ENCODE measurements around the gene LIX1L. TPM values are rescaled to one million over a fixed set of nuclear protein-coding genes. Genes with fewer than 3 reads are reported as not detected.

LIX1L gene
- total RNA-seq, 4 donors from 2014 or later = 3.7 to 10.7 (median 4.5) TPM

DNA sequence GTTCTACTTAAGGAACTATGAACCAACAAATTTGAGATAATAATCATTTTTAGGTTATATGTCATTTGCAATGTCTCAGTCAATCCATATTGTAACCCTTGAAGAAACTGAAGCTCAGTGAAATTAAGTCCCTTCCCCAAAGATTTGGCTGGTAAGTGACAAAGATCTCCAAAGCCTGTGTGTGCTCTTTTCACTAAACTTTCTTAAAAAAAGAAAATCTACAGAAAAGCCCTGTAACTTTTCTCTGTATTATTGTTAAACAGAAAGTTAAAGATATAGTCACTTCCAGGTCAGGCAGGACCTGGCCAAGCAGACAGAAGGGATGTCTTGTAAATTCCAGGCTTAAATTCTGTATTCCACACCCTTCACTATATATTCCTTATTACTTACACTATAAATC is 1.5 kb downstream of the LIX1L start:
- no peak for DNase-seq
- no peak for TF ChIP-seq POLR2A (IDR thresholded peaks at IDR 0.05)
- TF ChIP-seq CTCF (IDR thresholded peaks at IDR 0.05) = no peak
- H3K9me3 ChIP-seq = peaks cover 0 to 4% (median 0%) of the 10 kb centered on the region in 4 donors
- H3K36me3 ChIP-seq = no peaks in the 10 kb centered on the region
- peak overlapping the region; percentile 88 to 98 (median 92) for H3K27ac ChIP-seq
- peaks cover 4 to 42% (median 9%) of the 10 kb centered on the region in 4 donors for H3K4me1 ChIP-seq
- no peaks in the 10 kb centered on the region for H3K27me3 ChIP-seq
- H3K4me3 ChIP-seq = peak overlapping the region in 3 of 4 donors; percentile 71 to 94 (median 79)

GRCh38 chr1:145955436-145955835 is 2.4 kb downstream of the LIX1L start:
- TF ChIP-seq POLR2A (IDR thresholded peaks at IDR 0.05) = no peak
- no peak for TF ChIP-seq CTCF (IDR thresholded peaks at IDR 0.05)
- no peak overlapping the region for H3K27ac ChIP-seq
- H3K4me3 ChIP-seq = peak overlapping the region in 1 of 4 donors; percentile 2
- H3K9me3 ChIP-seq = no peaks in the 10 kb centered on the region
- H3K36me3 ChIP-seq = no peaks in the 10 kb centered on the region
- no peaks in the 10 kb centered on the region for H3K27me3 ChIP-seq
- H3K4me1 ChIP-seq = peaks cover 0 to 35% (median 9%) of the 10 kb centered on the region in 4 donors
- no peak for DNase-seq

DNA sequence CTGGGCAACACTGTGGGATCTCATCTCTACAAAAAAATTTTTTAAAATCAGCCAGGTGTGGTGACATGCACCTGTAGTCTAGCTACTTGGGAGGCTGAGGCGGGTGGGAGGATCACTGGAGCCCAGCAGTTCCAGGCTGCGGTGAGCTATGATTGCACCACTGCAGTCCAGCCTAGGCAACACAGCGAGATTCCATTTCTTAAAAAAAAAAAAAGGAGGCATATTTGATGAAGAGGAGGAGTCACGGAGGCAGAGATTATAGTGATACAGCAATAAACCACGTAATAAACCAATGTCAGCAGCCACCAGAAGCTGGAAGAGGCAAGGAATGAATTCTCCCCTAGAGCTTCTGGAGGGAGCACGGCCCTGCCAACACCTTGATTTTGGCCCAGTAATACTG is 4.0 kb downstream of the LIX1L start:
- no peak overlapping the region for H3K27ac ChIP-seq
- TF ChIP-seq CTCF (IDR thresholded peaks at IDR 0.05) = no peak
- TF ChIP-seq POLR2A (IDR thresholded peaks at IDR 0.05) = no peak
- no peak for DNase-seq
- H3K4me3 ChIP-seq = no peak overlapping the region
- no peaks in the 10 kb centered on the region for H3K27me3 ChIP-seq
- H3K9me3 ChIP-seq = no peaks in the 10 kb centered on the region
- peaks cover 0 to 26% (median 5%) of the 10 kb centered on the region in 4 donors for H3K4me1 ChIP-seq
- H3K36me3 ChIP-seq = no peaks in the 10 kb centered on the region

GRCh38 chr1:145952903-145953302 is 4.9 kb downstream of the LIX1L start:
- peaks cover 0 to 19% (median 5%) of the 10 kb centered on the region in 4 donors for H3K4me1 ChIP-seq
- H3K36me3 ChIP-seq = no peaks in the 10 kb centered on the region
- H3K9me3 ChIP-seq = no peaks in the 10 kb centered on the region
- H3K27ac ChIP-seq = no peak overlapping the region
- no peaks in the 10 kb centered on the region for H3K27me3 ChIP-seq
- TF ChIP-seq CTCF (IDR thresholded peaks at IDR 0.05) = no peak
- no peak for TF ChIP-seq POLR2A (IDR thresholded peaks at IDR 0.05)
- no peak overlapping the region for H3K4me3 ChIP-seq
- DNase-seq = no peak

DNA sequence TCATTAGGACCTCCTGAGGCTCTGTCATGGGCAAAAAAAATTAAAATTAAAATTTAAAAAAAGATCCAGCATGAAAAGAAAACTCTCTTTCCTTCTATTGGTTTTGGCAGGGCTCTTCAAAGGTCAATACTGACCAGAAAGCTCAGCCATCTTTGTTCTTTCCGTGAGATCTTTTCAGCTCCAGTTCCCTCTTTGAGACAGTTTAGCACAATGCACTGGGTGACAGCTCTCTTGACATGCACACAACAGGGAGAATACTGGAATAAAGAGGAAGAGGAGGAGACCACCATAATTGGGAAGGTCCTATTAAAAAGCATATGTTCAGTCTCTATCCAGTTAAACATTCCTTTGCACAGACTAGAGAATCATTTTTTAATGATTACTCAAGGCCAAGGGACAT is 6.3 kb downstream of the LIX1L start:
- Histone ChIP-seq H3K4me3 (no peak overlapping the region), H3K27ac (no peak overlapping the region), H3K9me3 (no peaks in the 10 kb centered on the region), H3K4me1 (peaks cover 0 to 19% (median 5%) of the 10 kb centered on the region in 4 donors), H3K27me3 (no peaks in the 10 kb centered on the region), H3K36me3 (no peaks in the 10 kb centered on the region)
- TF ChIP-seq POLR2A (IDR thresholded peaks at IDR 0.05) (no peak), CTCF (IDR thresholded peaks at IDR 0.05) (no peak)
- DNase-seq = no peak

DNA sequence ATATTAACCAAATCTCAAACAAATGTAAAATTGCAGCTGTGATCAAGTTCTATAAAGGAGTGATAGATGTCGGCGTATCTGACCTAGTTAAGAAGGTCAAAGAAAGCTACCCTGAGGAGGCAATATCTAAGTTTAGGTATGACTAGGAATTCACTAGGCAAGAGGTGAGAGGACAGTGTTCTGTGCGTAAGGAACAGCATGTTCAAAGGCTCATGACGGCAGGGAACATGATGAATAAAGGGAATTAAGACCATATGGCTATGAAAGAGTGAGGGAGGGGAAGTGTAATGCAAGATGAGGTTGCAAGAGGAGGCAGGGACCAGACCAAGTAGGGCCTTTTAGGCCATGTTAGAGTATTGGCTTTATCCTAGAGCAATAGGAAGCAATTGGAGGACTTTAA is 8.6 kb downstream of the LIX1L start:
- Histone ChIP-seq H3K4me3 (no peak overlapping the region), H3K27ac (no peak overlapping the region), H3K9me3 (no peaks in the 10 kb centered on the region), H3K36me3 (no peaks in the 10 kb centered on the region), H3K27me3 (no peaks in the 10 kb centered on the region), H3K4me1 (no peaks in the 10 kb centered on the region)
- DNase-seq = no peak
- no peak for TF ChIP-seq POLR2A (IDR thresholded peaks at IDR 0.05)
- no peak for TF ChIP-seq CTCF (IDR thresholded peaks at IDR 0.05)

Data from Peyer's patch (tissue), 4 donors.